Mesenchymal stem cell (in vitro differentiated cells and primary cell): ENCODE measurements around the gene ADAM12.
A peak's percentile ranks its signal among the peaks of the same experiment; 100 is the strongest.

Experiments used
- DNase-seq: peaks from one replicate; pipeline ENCODE4 v3.0.0-alpha.2; 2013
- H2AFZ ChIP-seq: one replicate; pipeline ENCODE4 v1.6.1; 2013; ENCODE audit warnings: low read depth, mild to moderate bottlenecking, control low read depth, inconsistent platforms, low read length, moderate library complexity
- H2AK5ac ChIP-seq: 2 replicates; pipeline ENCODE4 v1.6.1; 2013; ENCODE audit warnings: low read length, moderate library complexity, mild to moderate bottlenecking, inconsistent platforms; ENCODE audit not compliant: severe bottlenecking
- H2BK120ac ChIP-seq: one replicate; pipeline ENCODE4 v1.6.1; 2013; ENCODE audit warnings: low read depth, mild to moderate bottlenecking, inconsistent platforms, low read length, moderate library complexity
- H2BK12ac ChIP-seq, 2 experiments: one replicate each; pipeline ENCODE4 v1.6.1; 2013; ENCODE audit warnings: inconsistent platforms in 2 of 2, low read length in 2 of 2, mild to moderate bottlenecking in 2 of 2, moderate library complexity in 2 of 2, control low read depth in 1 of 2
- H2BK15ac ChIP-seq: one replicate; pipeline ENCODE4 v1.6.1; 2013; ENCODE audit warnings: mild to moderate bottlenecking, low read depth, inconsistent platforms; ENCODE audit not compliant: poor library complexity, severe bottlenecking
- H2BK5ac ChIP-seq: 2 replicates; pipeline ENCODE4 v1.6.1; 2013; ENCODE audit warnings: low read depth, mild to moderate bottlenecking, low read length, control low read depth, inconsistent platforms; ENCODE audit not compliant: poor library complexity, severe bottlenecking
- H3K14ac ChIP-seq, 2 experiments: one replicate each; pipeline ENCODE4 v1.6.1; 2013; ENCODE audit warnings: inconsistent platforms in 2 of 2, low read length in 2 of 2, control low read depth in 1 of 2, mild to moderate bottlenecking in 1 of 2, moderate library complexity in 1 of 2
- H3K18ac ChIP-seq, 2 experiments: one replicate each; pipeline ENCODE4 v1.6.1; 2013; ENCODE audit warnings: inconsistent platforms in 2 of 2, low read length in 2 of 2, control low read depth in 1 of 2, low read depth in 1 of 2, mild to moderate bottlenecking in 1 of 2
- H3K23ac ChIP-seq, 2 experiments: one replicate each; pipeline ENCODE4 v1.6.1; 2013; ENCODE audit warnings: inconsistent platforms in 2 of 2, low read length in 2 of 2, mild to moderate bottlenecking in 2 of 2, moderate library complexity in 2 of 2, control low read depth in 1 of 2
- H3K27ac ChIP-seq: 2 replicates; pipeline ENCODE4 v1.5.1; 2013; ENCODE audit warnings: mild to moderate bottlenecking, moderate library complexity, low read length, control low read depth, inconsistent platforms; ENCODE audit not compliant: poor library complexity, severe bottlenecking
- H3K27me3 ChIP-seq, 2 experiments: 2 replicates each; pipeline versions ENCODE4 v1.6.1 to v1.7.0; 2013; ENCODE audit warnings: low read length in 2 of 2, mild to moderate bottlenecking in 2 of 2, moderate library complexity in 2 of 2, control low read depth in 1 of 2, inconsistent platforms in 1 of 2; ENCODE audit not compliant: control insufficient read depth in 1 of 2, insufficient read depth in 1 of 2
- H3K36me3 ChIP-seq, 2 experiments: 2 replicates each; pipeline versions ENCODE4 v1.6.1 to v1.7.0; 2013; ENCODE audit warnings: low read length in 2 of 2, control low read depth in 1 of 2, inconsistent platforms in 1 of 2, low read depth in 1 of 2, mild to moderate bottlenecking in 1 of 2; ENCODE audit not compliant: insufficient read depth in 2 of 2, control insufficient read depth in 1 of 2
- H3K4ac ChIP-seq, 2 experiments: one replicate each; pipeline ENCODE4 v1.6.1; 2013; ENCODE audit warnings: inconsistent platforms in 2 of 2, low read length in 2 of 2, mild to moderate bottlenecking in 2 of 2, moderate library complexity in 2 of 2, control low read depth in 1 of 2, low read depth in 1 of 2
- H3K4me1 ChIP-seq: 2 replicates; pipeline ENCODE4 v1.6.1; 2013; ENCODE audit warnings: low read depth, low read length, control low read depth; ENCODE audit not compliant: control insufficient read depth, insufficient read depth
- H3K4me2 ChIP-seq: 2 replicates; pipeline ENCODE4 v1.6.1; 2013; ENCODE audit warnings: low read length, mild to moderate bottlenecking, inconsistent platforms; ENCODE audit not compliant: poor library complexity, severe bottlenecking
- H3K4me3 ChIP-seq, 2 experiments: 2 replicates each; pipeline versions ENCODE4 v1.5.1 to v1.7.0; 2013; ENCODE audit warnings: low read length in 2 of 2, mild to moderate bottlenecking in 2 of 2, control low read depth in 1 of 2, low read depth in 1 of 2; ENCODE audit not compliant: insufficient read depth in 1 of 2
- H3K79me1 ChIP-seq: replicated peaks from 2 replicates; pipeline ENCODE4 v1.6.1; 2013; ENCODE audit warnings: mild to moderate bottlenecking, control low read depth, low read length, inconsistent platforms; ENCODE audit not compliant: poor library complexity, severe bottlenecking
- H3K9ac ChIP-seq: 2 replicates; pipeline ENCODE4 v1.7.0; 2013; ENCODE audit warnings: mild to moderate bottlenecking, low read length, moderate library complexity
- H3K9me3 ChIP-seq: 2 replicates; pipeline ENCODE4 v1.7.0; 2013; ENCODE audit warnings: mild to moderate bottlenecking, low read length; ENCODE audit not compliant: control insufficient read depth
- H4K8ac ChIP-seq: one replicate; pipeline ENCODE4 v1.6.1; 2013; ENCODE audit warnings: inconsistent platforms, mild to moderate bottlenecking, low read length, moderate library complexity
- H4K91ac ChIP-seq: one replicate; pipeline ENCODE4 v1.6.1; 2013; ENCODE audit warnings: mild to moderate bottlenecking, low read length, inconsistent platforms
- WGBS: methylation state at CpG from one replicate; pipeline ENCODE4 v1.1.7; 2013; ENCODE audit warnings: mixed read lengths; 5-methylcytosine and 5-hydroxymethylcytosine counted together

The ADAM12 gene

DNA sequence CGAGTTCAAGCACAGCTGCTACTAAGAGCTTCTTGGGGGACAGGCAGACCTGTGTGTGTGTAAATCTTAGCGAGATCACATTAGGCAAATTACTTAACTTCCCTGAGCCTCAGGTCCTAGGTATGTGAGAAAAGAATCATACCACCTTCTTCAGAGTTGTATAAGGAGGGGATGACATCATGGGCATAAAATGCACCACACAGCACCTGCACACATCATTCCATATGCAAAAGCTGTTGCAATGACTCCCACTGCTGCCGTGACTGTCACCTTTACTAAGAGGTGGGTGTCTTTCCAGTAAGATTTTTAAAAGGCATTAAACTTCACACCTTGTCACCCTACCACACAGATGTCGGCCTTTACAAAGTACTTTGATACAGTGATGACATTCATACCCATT is 345.9 kb downstream of the ADAM12 start:
- no peak overlapping the region for H4K91ac ChIP-seq

DNA sequence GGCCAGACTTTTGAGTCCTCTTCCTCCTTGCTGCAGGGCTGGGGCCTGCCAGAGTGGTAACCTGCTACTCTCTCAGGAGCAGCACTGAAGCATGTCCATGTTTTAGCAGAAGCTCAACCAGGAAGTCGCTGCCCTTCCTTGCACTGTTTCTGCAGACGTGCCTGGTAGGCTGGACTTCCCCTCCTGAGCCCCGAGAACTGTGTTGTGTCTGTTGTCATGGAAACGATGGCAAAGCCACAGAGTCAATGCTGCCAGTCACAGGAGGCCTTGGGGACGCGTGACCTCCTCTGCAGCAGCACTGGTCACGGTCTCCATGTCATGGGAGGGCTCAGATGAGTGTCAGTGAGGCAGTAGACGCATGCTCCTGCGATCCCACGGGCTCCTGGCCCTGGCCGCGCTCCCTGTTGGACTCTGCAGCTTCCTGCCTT is 346.5 kb downstream of the ADAM12 start:
- 48% methylated on average over 12 of the region's 12 CpGs for WGBS
- Histone ChIP-seq H3K18ac (peak overlapping the region in 1 of 2 experiments; percentile 88), H2BK120ac (no peak overlapping the region), H3K23ac (no peak overlapping the region), H3K4me1 (peaks cover 14% of the 10 kb centered on the region), H2AFZ (peak overlapping the region; percentile 79), H3K9me3 (no peaks in the 10 kb centered on the region), H3K4me2 (no peak overlapping the region), H2AK5ac (no peak overlapping the region), H4K91ac (peak overlapping the region; percentile 70), H3K27me3 (no peaks in the 10 kb centered on the region), H3K79me1 (peaks cover 4% of the 10 kb centered on the region), H3K36me3 (peaks cover 51 to 95% of the 10 kb centered on the region in 2 experiments), H3K4ac (peak overlapping the region in 1 of 2 experiments; percentile 86), H2BK15ac (no peak overlapping the region), H3K14ac (peak overlapping the region in 1 of 2 experiments; percentile 64), H3K4me3 (no peak overlapping the region), H4K8ac (peak overlapping the region; percentile 56), H3K27ac (peak overlapping the region; percentile 6), H2BK5ac (no peak overlapping the region), H3K9ac (peak overlapping the region; percentile 67), H2BK12ac (peak overlapping the region in 1 of 2 experiments; percentile 54)
- peak; percentile 97 for DNase-seq

More for the DNA sequence above, 345.9 kb downstream of the ADAM12 start:
- Histone ChIP-seq H3K9ac (peak overlapping the region; percentile 67), H3K4ac (no peak overlapping the region), H4K8ac (no peak overlapping the region), H3K14ac (no peak overlapping the region), H3K27ac (no peak overlapping the region), H2AFZ (no peak overlapping the region), H3K4me3 (no peak overlapping the region), H3K4me1 (peaks cover 14% of the 10 kb centered on the region), H2BK120ac (no peak overlapping the region), H3K79me1 (peaks cover 4% of the 10 kb centered on the region), H3K4me2 (no peak overlapping the region), H2BK5ac (no peak overlapping the region), H3K27me3 (no peaks in the 10 kb centered on the region), H3K23ac (no peak overlapping the region), H3K9me3 (no peaks in the 10 kb centered on the region), H3K36me3 (peaks cover 51 to 95% of the 10 kb centered on the region in 2 experiments), H2AK5ac (no peak overlapping the region), H2BK15ac (no peak overlapping the region), H2BK12ac (no peak overlapping the region), H3K18ac (no peak overlapping the region)
- no peak for DNase-seq
- 80% methylated on average over 4 of the region's 4 CpGs for WGBS

DNA sequence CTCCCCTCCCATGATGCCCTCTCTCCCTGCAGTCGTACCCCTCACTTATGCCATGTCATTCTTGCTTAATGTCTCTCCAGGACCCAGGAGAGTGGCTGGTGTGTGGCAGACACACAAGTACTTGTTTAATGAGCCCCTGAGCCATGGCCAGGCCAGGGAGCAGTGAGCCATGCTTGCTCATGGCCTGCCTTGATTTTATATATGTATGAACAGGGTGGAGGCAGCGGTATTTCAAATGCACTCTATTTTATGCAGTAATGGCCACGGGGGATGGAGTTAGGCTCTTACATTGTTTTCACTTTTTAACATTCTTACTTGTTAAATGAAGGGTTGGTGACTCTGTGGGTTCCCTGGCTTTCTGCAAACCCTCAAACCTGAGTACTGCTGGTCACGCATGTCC is 347.2 kb downstream of the ADAM12 start:
- H3K9ac ChIP-seq, result peak overlapping the region; percentile 67
- H3K36me3 ChIP-seq, result peaks cover 51 to 99% of the 10 kb centered on the region in 2 experiments
- H3K14ac ChIP-seq, result no peak overlapping the region
- H2AFZ ChIP-seq, result no peak overlapping the region
- no peak overlapping the region for H3K4me2 ChIP-seq
- H3K27ac ChIP-seq, result no peak overlapping the region
- H3K79me1 ChIP-seq, result peaks cover 4% of the 10 kb centered on the region
- H3K4me1 ChIP-seq, result peaks cover 14% of the 10 kb centered on the region
- no peaks in the 10 kb centered on the region for H3K27me3 ChIP-seq
- no peak overlapping the region for H2AK5ac ChIP-seq
- no peak overlapping the region for H3K18ac ChIP-seq
- 90% methylated on average over 2 of the region's 4 CpGs for WGBS
- H2BK12ac ChIP-seq, result no peak overlapping the region
- H3K23ac ChIP-seq, result no peak overlapping the region
- no peak overlapping the region for H2BK15ac ChIP-seq
- no peak overlapping the region for H3K4me3 ChIP-seq
- no peak overlapping the region for H3K4ac ChIP-seq
- no peak for DNase-seq
- H4K91ac ChIP-seq, result no peak overlapping the region
- H4K8ac ChIP-seq, result no peak overlapping the region
- H3K9me3 ChIP-seq, result no peaks in the 10 kb centered on the region
- H2BK5ac ChIP-seq, result no peak overlapping the region
- no peak overlapping the region for H2BK120ac ChIP-seq

- H4K91ac ChIP-seq, result no peak overlapping the region
- no peak overlapping the region for H3K9ac ChIP-seq
- WGBS, result 96% methylated on average over 10 of the region's 10 CpGs
- peaks cover 1% of the 10 kb centered on the region for H3K79me1 ChIP-seq
- peaks cover 20% of the 10 kb centered on the region for H3K9me3 ChIP-seq
- H3K4me1 ChIP-seq, result peaks cover 12% of the 10 kb centered on the region
- no peaks in the 10 kb centered on the region for H3K27me3 ChIP-seq
- H3K23ac ChIP-seq, result no peak overlapping the region
- no peak overlapping the region for H3K4ac ChIP-seq
- no peak overlapping the region for H3K4me2 ChIP-seq
- H2AFZ ChIP-seq, result no peak overlapping the region
- H2BK12ac ChIP-seq, result no peak overlapping the region
- H4K8ac ChIP-seq, result no peak overlapping the region
- DNase-seq, result no peak
- no peak overlapping the region for H2BK5ac ChIP-seq
- no peak overlapping the region for H3K27ac ChIP-seq
- H3K4me3 ChIP-seq, result no peak overlapping the region
- H2AK5ac ChIP-seq, result no peak overlapping the region
- H2BK15ac ChIP-seq, result no peak overlapping the region
- H2BK120ac ChIP-seq, result no peak overlapping the region
- H3K18ac ChIP-seq, result no peak overlapping the region
- H3K36me3 ChIP-seq, result peaks cover 38 to 99% of the 10 kb centered on the region in 2 experiments
- no peak overlapping the region for H3K14ac ChIP-seq
Measured at GRCh38 chr10:126037946-126038345, 350.3 kb downstream of the ADAM12 start.
